HEK293 (cell line): ENCODE data around the gene TP53BP1.

Source experiments
- CTCF ChIA-PET: fragments of 350-600 bp; formaldehyde crosslinking; extraction: SDS; loops from one replicate; lab custom pipeline; 2021; ENCODE audit warnings: antibody characterized with exemption; lab: Yijun Ruan, JAX
- POLR2A ChIA-PET: fragments of 300-600 bp; formaldehyde crosslinking; extraction: SDS; loops from one replicate; lab custom pipeline; 2020; ENCODE audit warnings: antibody characterized with exemption, inconsistent platforms; lab: Yijun Ruan, JAX
- H3K27ac ChIP-seq: fragments of 200-500 bp; sonication (Bioruptor generic); 2 replicates; pipeline ENCODE4 v1.5.1; 2014; ENCODE audit warnings: low read depth, low read length, control low read depth, inconsistent platforms; ENCODE audit errors: extremely low read depth
- H3K36me3 ChIP-seq, 2 experiments: fragments of 200-500 bp in 1 of 2; sonication (Bioruptor generic) in 1 of 2; 1 replicate in 1 of 2; 2 replicates in 1 of 2; pipeline ENCODE4 v1.5.1; 2014 to 2017; ENCODE audit warnings: inconsistent platforms in 2 of 2, low read length in 2 of 2; ENCODE audit not compliant: control insufficient read depth in 2 of 2, insufficient read depth in 1 of 2
- H3K4me1 ChIP-seq: fragments of 200-500 bp; sonication (Bioruptor generic); 2 replicates; pipeline ENCODE4 v1.5.1; 2014; ENCODE audit warnings: mild to moderate bottlenecking, low read length, inconsistent platforms; ENCODE audit not compliant: control insufficient read depth, insufficient read depth
- H3K4me3 ChIP-seq: 2 replicates; pipeline ENCODE4 v1.5.1; 2011; ENCODE audit warnings: low read depth, mild to moderate bottlenecking, control low read depth, low read length, moderate library complexity
- H3K9me3 ChIP-seq: fragments of 200-500 bp; sonication (Bioruptor generic); 2 replicates; pipeline ENCODE4 v1.5.1; 2014; ENCODE audit warnings: low read depth, low read length, inconsistent platforms; ENCODE audit not compliant: control insufficient read depth, insufficient read depth
- EGR2 ChIP-seq: fragments of 450-650 bp; formaldehyde crosslinking; IDR thresholded peaks from 2 replicates; pipeline ENCODE4 v1.5.1; 2016; ENCODE audit warnings: low read depth, missing biosample characterization, missing genetic modification characterization
- GLIS1 ChIP-seq: fragments of 450-650 bp; formaldehyde crosslinking; IDR thresholded peaks from 2 replicates; pipeline ENCODE4 v1.5.1; 2016; ENCODE audit warnings: missing biosample characterization, missing genetic modification characterization
- KLF10 ChIP-seq: fragments of 450-650 bp; IDR thresholded peaks from 2 replicates; pipeline ENCODE4 v1.5.1; 2018; ENCODE audit warnings: missing biosample characterization, mild to moderate bottlenecking, missing genetic modification characterization
- SP2 ChIP-seq: fragments of 450-650 bp; formaldehyde crosslinking; IDR thresholded peaks from 2 replicates; pipeline ENCODE4 v1.5.1; 2016; ENCODE audit warnings: missing biosample characterization, missing genetic modification characterization
- WT1 ChIP-seq: fragments of 450-650 bp; formaldehyde crosslinking; IDR thresholded peaks from 2 replicates; pipeline ENCODE4 v1.5.1; 2016; ENCODE audit warnings: missing biosample characterization, missing genetic modification characterization
- ZFHX2 ChIP-seq: fragments of 450-650 bp; formaldehyde crosslinking; conservative IDR thresholded peaks from 2 replicates; pipeline ENCODE4 v1.5.1; 2016; ENCODE audit warnings: missing biosample characterization, missing genetic modification characterization
- ZFP69B ChIP-seq: fragments of 450-650 bp; formaldehyde crosslinking; IDR thresholded peaks from 2 replicates; pipeline ENCODE4 v1.5.1; 2016; ENCODE audit warnings: missing biosample characterization, missing genetic modification characterization
- ZNF175 ChIP-seq: fragments of 450-650 bp; formaldehyde crosslinking; IDR thresholded peaks from 2 replicates; pipeline ENCODE4 v1.5.1; 2016; ENCODE audit warnings: missing biosample characterization, missing genetic modification characterization
- ZNF341 ChIP-seq: fragments of 450-650 bp; formaldehyde crosslinking; IDR thresholded peaks from 2 replicates; pipeline ENCODE4; 2016; ENCODE audit warnings: low read depth, missing biosample characterization, missing genetic modification characterization
- ZXDB ChIP-seq: fragments of 450-650 bp; formaldehyde crosslinking; IDR thresholded peaks from 2 replicates; pipeline ENCODE4 v1.5.1; 2016; ENCODE audit warnings: missing biosample characterization, missing genetic modification characterization
- TF ChIP-seq, protein P1 (sequence below): fragments of 450-650 bp; formaldehyde crosslinking; IDR thresholded peaks from 2 replicates; pipeline ENCODE4 v1.5.1; 2017; ENCODE audit warnings: missing biosample characterization, missing genetic modification characterization
- TF ChIP-seq, protein P2 (sequence below): fragments of 450-650 bp; formaldehyde crosslinking; IDR thresholded peaks from 2 replicates; pipeline ENCODE4 v1.5.1; 2016; ENCODE audit warnings: missing biosample characterization, missing genetic modification characterization, borderline replicate concordance
- TF ChIP-seq, protein P3 (sequence below): fragments of 450-650 bp; formaldehyde crosslinking; IDR thresholded peaks from 2 replicates; pipeline ENCODE4 v1.5.1; 2016; ENCODE audit warnings: missing biosample characterization, missing genetic modification characterization
- TF ChIP-seq, protein P4 (sequence below): fragments of 450-650 bp; formaldehyde crosslinking; IDR thresholded peaks from 2 replicates; pipeline ENCODE4 v1.5.1; 2016; ENCODE audit warnings: missing biosample characterization, missing genetic modification characterization

TP53BP1 gene

DNA sequence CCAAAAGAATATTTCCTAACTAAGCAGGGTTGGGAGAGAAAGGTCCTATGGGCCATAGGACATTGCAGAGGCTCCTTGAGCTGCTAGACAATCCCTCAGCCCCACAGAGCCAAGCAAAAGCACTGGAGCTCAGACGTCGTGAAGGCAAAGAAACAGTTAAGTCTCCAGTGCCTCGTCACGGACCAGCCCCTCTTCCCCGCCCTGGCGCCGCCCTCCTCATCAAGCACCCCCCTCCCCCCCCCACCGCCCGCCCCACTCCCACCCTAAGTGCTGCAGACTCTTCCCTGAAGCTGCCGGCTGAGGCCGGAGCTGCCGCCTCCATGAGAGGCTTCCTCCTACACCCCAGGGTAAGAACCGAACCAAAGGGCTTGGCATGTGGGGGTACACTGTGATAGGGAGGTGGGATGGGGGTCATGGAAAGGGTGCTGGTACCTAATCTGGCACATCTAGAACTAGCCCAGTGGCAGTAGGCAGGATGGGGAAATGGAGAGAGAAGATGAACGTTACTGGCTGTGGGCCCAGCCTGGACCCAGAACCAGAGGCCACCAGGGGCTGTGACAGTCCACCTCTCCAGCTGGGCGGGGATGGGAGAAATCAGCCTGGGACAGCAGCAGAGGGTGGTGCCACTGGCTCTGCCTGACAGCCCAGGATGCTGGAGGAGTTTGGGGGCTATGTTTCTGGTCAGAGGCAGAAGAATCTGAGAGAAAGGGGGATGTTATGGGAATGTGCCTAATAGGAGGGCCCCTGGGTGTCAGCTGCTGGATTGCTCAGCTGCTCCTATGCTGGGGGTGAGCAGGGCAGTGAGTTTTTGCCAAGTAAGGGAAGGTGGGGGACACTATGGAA, 24.6 kb upstream of the TP53BP1 start, which contains the start of gene MAP1A:
MAP1A (plus strand) TSS at position 255 of the 843 bp plus-strand sequence. CDS start 3,866 bp downstream, outside the sequence.
- H3K27ac ChIP-seq, result no peak within 1 kb of the TSS
- ChIA-PET POLR2A (no interaction called here), CTCF (interaction anchor here (0.9 to 1.0 kb wide), 2 partner anchors 37 to 76 kb away, joined by 3 to 4 read pairs; no protein-coding TSS in a partner anchor)
- peaks cover 7% of the 10 kb centered on the region; the same call in 1 of the 2 replicates for H3K4me1 ChIP-seq
- TF ChIP-seq, protein P1, sequence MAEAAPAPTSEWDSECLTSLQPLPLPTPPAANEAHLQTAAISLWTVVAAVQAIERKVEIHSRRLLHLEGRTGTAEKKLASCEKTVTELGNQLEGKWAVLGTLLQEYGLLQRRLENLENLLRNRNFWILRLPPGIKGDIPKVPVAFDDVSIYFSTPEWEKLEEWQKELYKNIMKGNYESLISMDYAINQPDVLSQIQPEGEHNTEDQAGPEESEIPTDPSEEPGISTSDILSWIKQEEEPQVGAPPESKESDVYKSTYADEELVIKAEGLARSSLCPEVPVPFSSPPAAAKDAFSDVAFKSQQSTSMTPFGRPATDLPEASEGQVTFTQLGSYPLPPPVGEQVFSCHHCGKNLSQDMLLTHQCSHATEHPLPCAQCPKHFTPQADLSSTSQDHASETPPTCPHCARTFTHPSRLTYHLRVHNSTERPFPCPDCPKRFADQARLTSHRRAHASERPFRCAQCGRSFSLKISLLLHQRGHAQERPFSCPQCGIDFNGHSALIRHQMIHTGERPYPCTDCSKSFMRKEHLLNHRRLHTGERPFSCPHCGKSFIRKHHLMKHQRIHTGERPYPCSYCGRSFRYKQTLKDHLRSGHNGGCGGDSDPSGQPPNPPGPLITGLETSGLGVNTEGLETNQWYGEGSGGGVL (tag by site-specific recombination), result no peak; the same call in 1 of the 2 replicates
- TF ChIP-seq ZXDB (tag by site-specific recombination) (no peak), GLIS1 (tag by site-specific recombination) (peak; percentile 38; the same call in 1 of the 2 replicates), SP2 (peak; percentile 35; the same call in 1 of the 2 replicates), ZFP69B (peak; percentile 87), ZFHX2 (tag by site-specific recombination) (peak; percentile 57), ZNF175 (tag by site-specific recombination) (no peak), EGR2 (0 out of 2 replicates have a peak, but pooled peaks have one; percentile 30), WT1 (tag by site-specific recombination) (no peak), KLF10 (0 out of 2 replicates have a peak, but pooled peaks have one; percentile 19), ZNF341 (tag by site-specific recombination) (peak; percentile 89)
- TF ChIP-seq, protein P2, sequence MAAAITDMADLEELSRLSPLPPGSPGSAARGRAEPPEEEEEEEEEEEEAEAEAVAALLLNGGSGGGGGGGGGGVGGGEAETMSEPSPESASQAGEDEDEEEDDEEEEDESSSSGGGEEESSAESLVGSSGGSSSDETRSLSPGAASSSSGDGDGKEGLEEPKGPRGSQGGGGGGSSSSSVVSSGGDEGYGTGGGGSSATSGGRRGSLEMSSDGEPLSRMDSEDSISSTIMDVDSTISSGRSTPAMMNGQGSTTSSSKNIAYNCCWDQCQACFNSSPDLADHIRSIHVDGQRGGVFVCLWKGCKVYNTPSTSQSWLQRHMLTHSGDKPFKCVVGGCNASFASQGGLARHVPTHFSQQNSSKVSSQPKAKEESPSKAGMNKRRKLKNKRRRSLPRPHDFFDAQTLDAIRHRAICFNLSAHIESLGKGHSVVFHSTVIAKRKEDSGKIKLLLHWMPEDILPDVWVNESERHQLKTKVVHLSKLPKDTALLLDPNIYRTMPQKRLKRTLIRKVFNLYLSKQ (tag by site-specific recombination), result no peak
- TF ChIP-seq, protein P3, sequence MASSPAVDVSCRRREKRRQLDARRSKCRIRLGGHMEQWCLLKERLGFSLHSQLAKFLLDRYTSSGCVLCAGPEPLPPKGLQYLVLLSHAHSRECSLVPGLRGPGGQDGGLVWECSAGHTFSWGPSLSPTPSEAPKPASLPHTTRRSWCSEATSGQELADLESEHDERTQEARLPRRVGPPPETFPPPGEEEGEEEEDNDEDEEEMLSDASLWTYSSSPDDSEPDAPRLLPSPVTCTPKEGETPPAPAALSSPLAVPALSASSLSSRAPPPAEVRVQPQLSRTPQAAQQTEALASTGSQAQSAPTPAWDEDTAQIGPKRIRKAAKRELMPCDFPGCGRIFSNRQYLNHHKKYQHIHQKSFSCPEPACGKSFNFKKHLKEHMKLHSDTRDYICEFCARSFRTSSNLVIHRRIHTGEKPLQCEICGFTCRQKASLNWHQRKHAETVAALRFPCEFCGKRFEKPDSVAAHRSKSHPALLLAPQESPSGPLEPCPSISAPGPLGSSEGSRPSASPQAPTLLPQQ, result peak; percentile 93
- TF ChIP-seq, protein P4, sequence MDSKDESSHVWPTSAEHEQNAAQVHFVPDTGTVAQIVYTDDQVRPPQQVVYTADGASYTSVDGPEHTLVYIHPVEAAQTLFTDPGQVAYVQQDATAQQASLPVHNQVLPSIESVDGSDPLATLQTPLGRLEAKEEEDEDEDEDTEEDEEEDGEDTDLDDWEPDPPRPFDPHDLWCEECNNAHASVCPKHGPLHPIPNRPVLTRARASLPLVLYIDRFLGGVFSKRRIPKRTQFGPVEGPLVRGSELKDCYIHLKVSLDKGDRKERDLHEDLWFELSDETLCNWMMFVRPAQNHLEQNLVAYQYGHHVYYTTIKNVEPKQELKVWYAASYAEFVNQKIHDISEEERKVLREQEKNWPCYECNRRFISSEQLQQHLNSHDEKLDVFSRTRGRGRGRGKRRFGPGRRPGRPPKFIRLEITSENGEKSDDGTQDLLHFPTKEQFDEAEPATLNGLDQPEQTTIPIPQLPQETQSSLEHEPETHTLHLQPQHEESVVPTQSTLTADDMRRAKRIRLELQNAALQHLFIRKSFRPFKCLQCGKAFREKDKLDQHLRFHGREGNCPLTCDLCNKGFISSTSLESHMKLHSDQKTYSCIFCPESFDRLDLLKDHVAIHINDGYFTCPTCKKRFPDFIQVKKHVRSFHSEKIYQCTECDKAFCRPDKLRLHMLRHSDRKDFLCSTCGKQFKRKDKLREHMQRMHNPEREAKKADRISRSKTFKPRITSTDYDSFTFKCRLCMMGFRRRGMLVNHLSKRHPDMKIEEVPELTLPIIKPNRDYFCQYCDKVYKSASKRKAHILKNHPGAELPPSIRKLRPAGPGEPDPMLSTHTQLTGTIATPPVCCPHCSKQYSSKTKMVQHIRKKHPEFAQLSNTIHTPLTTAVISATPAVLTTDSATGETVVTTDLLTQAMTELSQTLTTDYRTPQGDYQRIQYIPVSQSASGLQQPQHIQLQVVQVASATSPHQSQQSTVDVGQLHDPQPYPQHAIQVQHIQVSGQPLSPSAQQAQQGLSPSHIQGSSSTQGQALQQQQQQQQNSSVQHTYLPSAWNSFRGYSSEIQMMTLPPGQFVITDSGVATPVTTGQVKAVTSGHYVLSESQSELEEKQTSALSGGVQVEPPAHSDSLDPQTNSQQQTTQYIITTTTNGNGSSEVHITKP, result peak; percentile 99
- no peak within 1 kb of the TSS for H3K4me3 ChIP-seq
- no peaks in the 10 kb centered on the region for H3K9me3 ChIP-seq
- peaks cover 0 to 23% of the 10 kb centered on the region in 2 experiments; a peak in 1 of 3 replicates for H3K36me3 ChIP-seq
